Measurements from ENCODE around the gene TAS1R2. TPM values are rescaled to one million over a fixed set of nuclear protein-coding genes. Genes with fewer than 3 reads are reported as not detected.

TAS1R2 gene
- total RNA-seq (not detected), total RNA-seq (0 to 0.05 (median 0) reads per million in 29 experiments)
- not detected for total RNA-seq (2013)

DNA sequence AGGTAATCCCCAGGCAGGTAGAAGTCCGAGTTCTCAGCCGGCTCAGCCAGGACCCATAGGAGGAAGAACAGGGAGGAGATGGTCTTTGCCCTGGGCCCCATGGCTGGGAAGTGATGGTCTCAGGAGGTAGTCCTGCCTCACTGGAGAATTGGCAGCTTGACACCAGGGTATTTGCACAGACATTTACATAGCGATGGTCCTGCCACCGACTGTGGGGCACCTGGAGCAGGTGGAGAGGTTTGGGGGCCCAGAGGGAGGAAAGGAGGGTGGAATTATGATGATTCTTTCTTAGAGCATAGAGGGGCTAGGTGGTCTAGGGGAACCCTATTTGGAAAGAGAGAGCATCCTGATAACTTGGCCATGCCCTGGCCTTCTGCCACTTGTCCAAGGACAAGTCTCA is at the start of gene TAS1R2:
TSS of gene TAS1R2 (minus strand) at position 101 of the 400 bp plus-strand sequence. CDS start at position 101, 0 bp downstream.
- H3K4me1 Mint-ChIP-seq = no peaks in the 10 kb centered on the region
- peaks cover 11 to 12% of the 10 kb centered on the region in 2 donors for H3K27me3 Mint-ChIP-seq
- Histone ChIP-seq H3K4me3 (ENCODE audit: control insufficient read depth in 1 of 2, extremely low read depth in 1 of 2, low read length in 1 of 2) (no peak within 1 kb of the TSS), H3K36me3 (ENCODE audit: control insufficient read depth in 2 of 2, extremely low read depth in 1 of 2, insufficient read depth in 1 of 2, low read length in 1 of 2) (no peaks in the 10 kb centered on the region), H3K9me3 (no peaks in the 10 kb centered on the region), H3K27me3 (replicated peaks in 1 of 2; ENCODE audit: control insufficient read depth in 2 of 2, extremely low read depth in 1 of 2, insufficient read depth in 2 of 2, low read length in 1 of 2) (peaks cover 0 to 8% of the 10 kb centered on the region in 2 experiments), H3K4me1 (ENCODE audit: control insufficient read depth in 1 of 2, extremely low read depth in 1 of 2, insufficient read depth in 2 of 2, low read length in 2 of 2) (no peaks in the 10 kb centered on the region), H3K27ac (ENCODE audit: low read length) (no peak within 1 kb of the TSS)
- CTCF ChIA-PET = no interaction called here
- POLR2A ChIA-PET = interaction anchor here in 1 of 2 donors (0.6 kb wide), 1 partner anchor 131 kb away, joined by 6 read pairs; no protein-coding TSS in a partner anchor
- no peak within 1 kb of the TSS for H3K27ac Mint-ChIP-seq
- WGBS (ENCODE audit: insufficient coverage) = 83% methylated on average over 2 of the region's 4 CpGs
- no peaks in the 10 kb centered on the region for H3K36me3 Mint-ChIP-seq
- H3K4me3 Mint-ChIP-seq = no peak within 1 kb of the TSS
- no peak for DNase-seq
- H3K9me3 Mint-ChIP-seq = no peaks in the 10 kb centered on the region
- no peak for ATAC-seq (replicated peaks in 1 of 4)

DNA sequence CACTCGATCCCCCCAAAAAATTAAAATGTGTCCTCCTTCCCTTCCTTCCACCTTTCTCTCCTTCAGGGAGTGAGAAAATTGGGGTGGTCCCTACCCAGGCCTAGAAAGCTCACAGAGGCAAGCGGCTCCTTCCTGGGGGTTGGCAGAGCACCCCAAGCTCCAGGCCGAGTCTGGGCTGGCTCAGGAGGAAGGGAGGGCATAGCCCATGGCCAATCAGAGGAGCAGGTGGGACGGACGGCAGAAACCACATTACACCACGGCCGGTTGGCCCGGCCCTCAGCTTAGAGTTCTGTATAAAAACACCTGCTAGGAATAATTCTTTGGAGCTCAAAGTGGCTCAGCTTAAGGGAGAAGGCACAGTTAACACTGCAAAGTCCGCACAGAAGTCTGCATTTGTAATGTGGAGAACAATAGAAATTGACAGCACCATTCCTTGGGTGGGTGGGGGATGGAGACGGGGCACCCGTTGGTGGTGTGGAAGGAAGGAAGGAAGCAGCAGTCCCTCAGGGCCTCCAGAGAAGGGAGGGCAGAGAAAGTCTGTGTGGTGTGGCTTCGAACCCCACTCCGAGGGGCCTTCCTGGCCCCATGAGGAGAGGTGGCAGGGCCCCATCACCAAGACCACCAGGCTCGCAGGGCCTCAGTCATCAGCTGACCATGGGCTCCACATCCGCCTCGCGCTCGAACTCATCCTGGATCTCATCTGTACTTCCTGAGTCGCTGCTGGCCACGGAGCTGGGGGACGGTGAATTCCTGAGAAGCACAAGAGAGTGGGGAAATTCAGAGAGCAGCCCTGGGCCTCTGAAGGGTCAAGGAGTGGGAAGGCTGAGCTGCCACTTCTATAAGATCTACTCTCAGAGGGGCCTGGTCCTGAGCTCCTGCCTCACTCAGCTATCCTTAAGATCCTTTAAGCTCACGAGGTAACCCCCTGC is 48.7 kb upstream of the TAS1R2 start:
- ChIA-PET POLR2A (no interaction called here), CTCF (interaction anchor here (0.5 to 3.4 kb wide), 15 partner anchors 9 to 311 kb away, joined by 3 to 26 read pairs (median 4); no protein-coding TSS in a partner anchor)
- no peak overlapping the region for H3K4me3 ChIP-seq (ENCODE audit: control insufficient read depth in 1 of 2, extremely low read depth in 1 of 2, low read length in 1 of 2)
- H3K27me3 ChIP-seq (replicated peaks in 1 of 2; ENCODE audit: control insufficient read depth in 2 of 2, extremely low read depth in 1 of 2, insufficient read depth in 2 of 2, low read length in 1 of 2) = no peaks in the 10 kb centered on the region
- 64% methylated on average over 6 of the region's 22 CpGs for WGBS (ENCODE audit: insufficient coverage)
- Mint-ChIP-seq H3K27me3 (no peaks in the 10 kb centered on the region), H3K4me1 (peaks cover 12 to 26% (median 19%) of the 10 kb centered on the region in 3 donors), H3K9me3 (no peaks in the 10 kb centered on the region), H3K36me3 (peaks cover 30% of the 10 kb centered on the region), H3K4me3 (peak overlapping the region in 1 of 3 donors; percentile 28), H3K27ac (peak overlapping the region in 1 of 2 donors; percentile 46)
- ATAC-seq (replicated peaks in 1 of 4) (no peak), DNase-seq (peak in 1 of 35 experiments; percentile 11)
- H3K36me3 ChIP-seq (ENCODE audit: control insufficient read depth in 2 of 2, extremely low read depth in 1 of 2, insufficient read depth in 1 of 2, low read length in 1 of 2) = peaks cover 22 to 73% of the 10 kb centered on the region in 2 donors
- H3K4me1 ChIP-seq (ENCODE audit: control insufficient read depth in 1 of 2, extremely low read depth in 1 of 2, insufficient read depth in 2 of 2, low read length in 2 of 2) = peaks cover 1 to 13% of the 10 kb centered on the region in 2 experiments
- H3K9me3 ChIP-seq = no peaks in the 10 kb centered on the region
- H3K27ac ChIP-seq (ENCODE audit: low read length) = no peak overlapping the region

DNA sequence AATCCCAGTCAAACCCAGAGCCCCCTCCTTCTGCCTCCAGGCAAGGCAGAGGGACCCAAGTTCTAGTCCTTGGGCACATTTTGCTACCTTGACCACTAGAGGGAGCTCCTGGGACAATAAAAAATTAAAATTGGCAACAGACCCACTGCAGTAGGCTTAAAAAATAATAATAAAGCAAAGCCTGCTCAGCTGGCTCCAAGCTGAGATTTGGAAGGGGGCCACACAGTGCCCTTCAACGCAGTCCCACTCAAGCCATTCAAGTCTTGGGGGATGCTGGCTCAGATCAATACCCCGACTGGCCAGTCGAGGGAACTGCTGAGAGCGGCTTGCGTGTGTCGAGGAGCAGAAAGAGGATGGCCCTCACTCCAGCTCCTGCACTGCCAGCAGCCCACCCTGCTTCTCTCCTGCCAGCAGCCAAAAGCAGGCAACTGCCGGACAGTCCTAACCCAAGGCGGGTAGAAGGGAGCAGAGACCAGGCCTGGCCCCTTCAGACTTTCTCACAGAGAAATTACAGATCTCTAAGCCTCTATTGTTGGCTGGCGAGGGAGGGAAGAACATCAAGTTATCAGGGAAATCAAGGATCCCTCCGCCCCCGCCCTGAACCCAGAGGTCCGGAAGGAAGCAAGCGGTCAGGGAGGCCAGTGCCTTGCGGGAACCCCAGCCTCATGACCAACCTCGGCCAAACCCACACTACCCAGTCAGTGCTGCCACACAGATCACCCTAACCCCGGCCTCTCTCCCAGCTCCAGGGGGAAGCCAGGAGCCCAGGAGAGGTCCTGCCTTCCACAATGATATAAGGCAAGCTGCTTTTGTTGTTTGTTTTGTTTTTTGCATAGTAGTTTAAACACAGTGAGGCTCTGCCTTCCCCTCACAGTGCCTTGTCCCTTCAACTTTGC is 47.8 kb upstream of the TAS1R2 start:
- ChIA-PET POLR2A (no interaction called here), CTCF (interaction anchor here (0.7 to 3.4 kb wide), 17 partner anchors 8 to 297 kb away, joined by 3 to 26 read pairs (median 4); no protein-coding TSS in a partner anchor)
- H3K4me1 ChIP-seq (ENCODE audit: control insufficient read depth in 1 of 2, extremely low read depth in 1 of 2, insufficient read depth in 2 of 2, low read length in 2 of 2) = peaks cover 3 to 13% of the 10 kb centered on the region in 2 experiments
- H3K36me3 Mint-ChIP-seq = peaks cover 27% of the 10 kb centered on the region
- ATAC-seq (replicated peaks in 1 of 4) (no peak), DNase-seq (peak in 33 of 35 experiments; percentile 30 to 83 (median 51))
- no peak overlapping the region for H3K4me3 ChIP-seq (ENCODE audit: control insufficient read depth in 1 of 2, extremely low read depth in 1 of 2, low read length in 1 of 2)
- H3K4me3 Mint-ChIP-seq = no peak overlapping the region
- H3K9me3 ChIP-seq = no peaks in the 10 kb centered on the region
- H3K27me3 Mint-ChIP-seq = no peaks in the 10 kb centered on the region
- H3K4me1 Mint-ChIP-seq = peaks cover 18 to 29% (median 20%) of the 10 kb centered on the region in 3 donors
- H3K27ac ChIP-seq (ENCODE audit: low read length) = no peak overlapping the region
- no peaks in the 10 kb centered on the region for H3K27me3 ChIP-seq (replicated peaks in 1 of 2; ENCODE audit: control insufficient read depth in 2 of 2, extremely low read depth in 1 of 2, insufficient read depth in 2 of 2, low read length in 1 of 2)
- 82% methylated on average over 4 of the region's 16 CpGs for WGBS (ENCODE audit: insufficient coverage)
- peak overlapping the region; percentile 11 to 39 for H3K27ac Mint-ChIP-seq
- H3K9me3 Mint-ChIP-seq = no peaks in the 10 kb centered on the region
- peaks cover 22 to 65% of the 10 kb centered on the region in 2 donors for H3K36me3 ChIP-seq (ENCODE audit: control insufficient read depth in 2 of 2, extremely low read depth in 1 of 2, insufficient read depth in 1 of 2, low read length in 1 of 2)

DNA sequence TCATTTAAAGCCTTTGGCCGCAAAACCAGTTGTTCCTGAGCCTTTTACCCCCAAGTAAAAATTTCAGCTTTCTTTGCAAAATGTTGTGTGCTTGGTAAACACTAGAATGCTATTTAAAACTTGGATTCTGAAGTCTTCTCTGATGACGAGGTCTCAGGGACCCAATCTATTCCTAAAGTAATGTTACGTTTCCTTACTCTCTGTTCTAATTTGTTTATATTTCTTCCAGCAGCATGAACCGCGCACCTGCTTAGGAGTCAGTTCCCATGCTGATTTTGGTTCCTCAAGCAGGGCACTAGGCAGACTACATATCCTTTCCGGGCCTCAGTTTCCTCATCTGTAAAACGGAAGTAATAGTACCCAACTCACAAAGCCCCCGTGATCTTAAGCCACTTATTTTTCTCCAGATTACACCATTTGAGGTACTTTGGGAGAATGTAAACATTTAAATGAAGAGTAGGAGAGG is 43.9 kb upstream of the TAS1R2 start:
- Histone ChIP-seq H3K4me3 (ENCODE audit: control insufficient read depth in 1 of 2, extremely low read depth in 1 of 2, low read length in 1 of 2) (peak overlapping the region; percentile 75 to 77), H3K27me3 (replicated peaks in 1 of 2; ENCODE audit: control insufficient read depth in 2 of 2, extremely low read depth in 1 of 2, insufficient read depth in 2 of 2, low read length in 1 of 2) (no peaks in the 10 kb centered on the region), H3K27ac (ENCODE audit: low read length) (peak overlapping the region; percentile 75), H3K9me3 (no peaks in the 10 kb centered on the region), H3K36me3 (ENCODE audit: control insufficient read depth in 2 of 2, extremely low read depth in 1 of 2, insufficient read depth in 1 of 2, low read length in 1 of 2) (peaks cover 8 to 30% of the 10 kb centered on the region in 2 donors), H3K4me1 (ENCODE audit: control insufficient read depth in 1 of 2, extremely low read depth in 1 of 2, insufficient read depth in 2 of 2, low read length in 2 of 2) (peaks cover 16 to 33% of the 10 kb centered on the region in 2 experiments)
- POLR2A ChIA-PET = interaction anchor here in 1 of 2 donors (0.6 to 1.0 kb wide), 2 partner anchors 53 to 299 kb away, joined by 5 read pairs; partner anchors contain the start of gene IFFO2
- Mint-ChIP-seq H3K36me3 (peaks cover 5% of the 10 kb centered on the region), H3K4me1 (peaks cover 32 to 47% (median 41%) of the 10 kb centered on the region in 3 donors), H3K9me3 (no peaks in the 10 kb centered on the region), H3K27me3 (no peaks in the 10 kb centered on the region), H3K4me3 (peak overlapping the region; percentile 85 to 91 (median 88)), H3K27ac (peak overlapping the region; percentile 96 to 99)
- no peak for DNase-seq
- 100% methylated on average over 1 of the region's 8 CpGs for WGBS (ENCODE audit: insufficient coverage)
- ATAC-seq (replicated peaks in 1 of 4) = no peak
- CTCF ChIA-PET = interaction anchor here in 1 of 2 donors (1.0 to 1.8 kb wide), 6 partner anchors 10 to 210 kb away, joined by 3 to 14 read pairs (median 5); partner anchors contain the start of gene IFFO2

DNA sequence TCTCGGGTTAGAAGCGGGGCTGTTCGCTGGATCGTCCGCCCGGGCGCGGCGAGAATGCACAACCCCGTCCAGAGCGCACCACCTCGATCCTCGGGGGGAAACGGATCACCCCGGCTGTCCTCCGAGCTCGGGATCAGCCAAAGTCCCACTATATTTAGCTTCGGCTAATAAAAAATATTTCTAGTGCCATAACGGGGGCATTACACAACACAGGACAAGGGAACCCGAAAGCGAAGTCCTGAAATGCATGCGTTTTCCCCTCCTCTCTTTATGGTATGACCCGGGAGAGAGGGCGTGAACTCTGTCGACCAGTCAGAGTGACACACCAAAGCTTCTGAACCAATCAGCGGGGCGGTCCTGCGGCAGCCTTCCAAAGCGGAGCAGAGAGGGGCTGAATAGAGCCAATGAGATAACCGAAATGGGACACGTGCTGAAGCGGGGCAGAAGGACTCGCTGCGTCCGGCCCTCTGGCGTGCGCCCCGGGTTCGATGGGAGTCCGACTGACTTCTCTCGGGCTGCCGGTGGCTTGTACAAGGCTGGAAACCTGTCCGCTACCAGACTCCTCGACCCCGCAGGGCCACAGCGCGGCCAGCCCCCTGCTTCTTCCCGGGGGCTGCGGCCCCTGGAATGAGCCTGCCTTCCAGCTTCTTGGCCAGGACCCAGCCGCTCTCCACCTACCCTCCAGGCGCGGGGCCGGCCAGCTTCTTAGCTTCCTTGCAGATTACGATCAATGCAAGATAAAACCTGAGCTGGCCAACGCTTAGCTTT is 43.2 kb upstream of the TAS1R2 start, which contains the start of gene ALDH4A1:
TSS of gene ALDH4A1 (minus strand) at position 33 of the 768 bp plus-strand sequence. CDS start at position 1, 32 bp downstream.
- peak; percentile 95 to 98 (median 97) for ATAC-seq (replicated peaks in 1 of 4)
- H3K27ac Mint-ChIP-seq = peak within 1 kb of the TSS; percentile 96 to 99
- no peaks in the 10 kb centered on the region for H3K9me3 Mint-ChIP-seq
- ChIA-PET POLR2A (interaction anchor here in 1 of 2 donors (0.6 to 1.0 kb wide), 3 partner anchors 14 to 300 kb away, joined by 3 to 5 read pairs (median 5); partner anchors contain the start of gene IFFO2), CTCF (interaction anchor here in 1 of 2 donors (1.0 to 1.8 kb wide), 6 partner anchors 10 to 211 kb away, joined by 3 to 14 read pairs (median 5); partner anchors contain the start of gene IFFO2)
- WGBS (ENCODE audit: insufficient coverage) = under 1% methylated on average over 48 of the region's 55 CpGs
- peak; percentile 79 to 97 (median 92) for DNase-seq
- peaks cover under 1% of the 10 kb centered on the region for H3K36me3 Mint-ChIP-seq
- peaks cover 30 to 47% (median 36%) of the 10 kb centered on the region in 3 donors for H3K4me1 Mint-ChIP-seq
- peaks cover 16 to 33% of the 10 kb centered on the region in 2 experiments for H3K4me1 ChIP-seq (ENCODE audit: control insufficient read depth in 1 of 2, extremely low read depth in 1 of 2, insufficient read depth in 2 of 2, low read length in 2 of 2)
- peaks cover 2 to 24% of the 10 kb centered on the region in 2 donors for H3K36me3 ChIP-seq (ENCODE audit: control insufficient read depth in 2 of 2, extremely low read depth in 1 of 2, insufficient read depth in 1 of 2, low read length in 1 of 2)
- H3K27ac ChIP-seq (ENCODE audit: low read length) = peak within 1 kb of the TSS; percentile 75
- H3K4me3 Mint-ChIP-seq = peak within 1 kb of the TSS; percentile 88 to 91 (median 88)
- H3K27me3 ChIP-seq (replicated peaks in 1 of 2; ENCODE audit: control insufficient read depth in 2 of 2, extremely low read depth in 1 of 2, insufficient read depth in 2 of 2, low read length in 1 of 2) = no peaks in the 10 kb centered on the region
- no peaks in the 10 kb centered on the region for H3K9me3 ChIP-seq
- H3K4me3 ChIP-seq (ENCODE audit: control insufficient read depth in 1 of 2, extremely low read depth in 1 of 2, low read length in 1 of 2) = peak within 1 kb of the TSS; percentile 75 to 77
- H3K27me3 Mint-ChIP-seq = no peaks in the 10 kb centered on the region
